GM21515 (cell line): ENCODE measurements around the gene SZT2.

Experiments used
- ATAC-seq: cut with Tn5 transposase; IDR thresholded peaks from one replicate; pipeline ENCODE4 v1.9.1; 2021; ENCODE audit not compliant: unreplicated experiment

Gene SZT2

DNA sequence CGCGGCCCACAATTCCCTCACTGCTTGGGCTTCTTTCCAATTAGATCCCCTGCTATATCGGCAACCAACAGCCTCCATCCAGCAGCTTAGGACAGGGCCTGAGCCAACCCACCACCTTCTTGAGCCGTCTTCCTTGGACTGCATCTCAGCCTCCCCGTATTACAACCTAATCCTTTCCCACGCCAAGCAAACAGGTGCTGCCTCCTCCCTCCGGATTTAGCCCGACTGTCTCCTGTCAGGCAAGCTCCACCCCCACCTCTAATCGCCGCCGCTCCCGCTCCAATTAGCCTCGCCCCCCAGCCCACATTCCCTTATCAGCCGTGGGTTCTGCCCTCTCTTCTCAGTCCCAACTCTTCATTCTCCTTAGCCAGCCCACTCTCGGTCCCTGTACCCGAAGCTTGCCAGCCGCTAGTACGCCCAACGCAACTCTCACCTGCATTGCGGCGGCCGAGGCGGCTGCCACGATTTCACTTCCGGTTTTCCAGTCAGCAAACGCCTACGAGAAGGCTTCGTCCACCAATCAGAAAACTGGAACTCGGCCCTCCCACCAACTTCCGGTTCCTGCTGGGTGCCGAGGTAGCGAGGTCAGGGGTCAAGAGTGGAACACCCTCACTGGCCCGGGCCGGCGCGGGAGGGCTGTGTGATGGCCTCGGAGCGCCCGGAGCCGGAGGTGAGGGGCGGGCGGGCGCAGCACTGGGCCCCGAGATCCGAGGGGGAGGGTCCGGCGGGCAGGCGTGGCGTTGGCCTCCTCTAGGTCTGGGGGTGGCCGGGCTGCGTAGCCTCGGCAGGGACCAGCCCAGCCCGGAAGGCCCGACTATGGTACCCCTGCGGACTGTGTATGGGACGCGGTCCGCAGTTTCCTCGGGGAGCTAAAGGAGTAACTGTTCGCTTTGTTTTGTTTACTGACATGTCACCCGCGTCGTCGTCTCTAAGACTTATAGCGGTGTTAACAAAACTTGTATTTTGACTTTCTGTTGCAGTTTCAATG lies at the start of gene SZT2, which contains the start of gene MED8:
Gene SZT2, plus strand, starts transcription at position 574 of the 988 bp plus-strand sequence. Its CDS starts 70 bp downstream, at position 644.
Gene MED8, minus strand, starts transcription at position 475 of the 988 bp plus-strand sequence. Its CDS starts 36 bp downstream, at position 439.
- peak; percentile 79 for ATAC-seq

DNA sequence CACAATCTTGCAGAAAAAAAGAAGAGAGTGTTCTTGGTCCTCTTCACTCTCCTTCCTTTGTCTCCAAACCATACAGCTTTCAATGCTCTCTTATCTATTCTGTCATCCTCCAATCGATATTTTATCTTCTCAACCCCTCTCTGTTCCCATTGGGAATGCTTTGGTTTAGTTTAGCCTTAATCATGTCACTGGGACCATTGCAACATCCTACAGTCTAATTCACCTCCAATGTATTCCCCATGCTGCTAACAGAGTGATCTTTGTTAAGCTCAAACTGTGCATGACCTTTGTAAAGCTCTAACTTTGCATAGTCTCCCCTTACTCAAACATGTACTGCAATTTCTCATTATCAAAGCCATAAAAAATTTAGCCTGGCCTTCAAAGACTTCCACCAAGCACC lies 49.1 kb upstream of the SZT2 start:
- no peak for ATAC-seq

DNA sequence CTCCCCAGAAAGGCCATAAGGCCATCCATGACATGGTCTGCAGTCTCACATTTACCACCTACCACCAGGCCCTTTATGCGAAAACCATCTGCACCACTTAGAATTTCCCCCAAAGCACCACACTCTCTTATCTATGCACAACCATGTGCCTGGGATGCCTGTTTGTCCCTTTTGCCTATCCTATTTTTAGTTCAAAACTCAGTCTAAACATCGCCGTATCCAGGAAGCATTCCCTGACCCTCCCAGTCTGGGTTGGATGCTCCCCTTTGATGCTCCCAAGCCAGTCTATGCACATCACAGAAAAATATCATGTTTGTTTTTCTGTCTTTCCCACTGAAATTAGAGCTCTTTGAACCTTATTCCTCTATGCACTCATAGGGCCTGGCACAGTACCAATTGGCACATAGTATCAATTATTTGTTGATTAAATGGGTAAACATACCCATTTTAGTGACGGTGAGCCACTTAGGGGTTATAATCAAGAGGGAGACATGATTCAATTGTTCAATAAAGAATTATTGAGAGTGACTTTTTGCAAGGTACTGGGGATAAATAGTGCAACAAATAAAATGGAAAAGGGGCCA lies 45.3 kb upstream of the SZT2 start:
- no peak for ATAC-seq

DNA sequence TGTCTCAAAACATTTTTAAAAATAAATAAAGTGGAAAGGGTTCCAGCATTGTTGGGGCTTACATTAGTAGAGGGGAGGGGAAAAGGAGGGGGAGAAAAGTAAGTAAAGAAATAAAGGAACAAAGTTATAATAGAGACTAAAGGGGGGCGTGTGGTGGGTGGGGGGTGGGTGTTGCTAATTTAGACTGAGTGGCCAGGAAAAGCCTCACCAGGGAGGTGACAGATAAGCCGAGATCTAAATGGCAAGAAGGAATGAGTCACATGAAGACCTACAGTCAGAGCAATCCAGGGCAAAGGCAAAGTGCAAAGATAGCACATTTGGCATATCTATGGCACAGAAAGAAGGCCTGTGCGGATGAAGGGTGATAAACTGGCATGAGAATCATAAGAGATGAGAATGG lies 44.6 kb upstream of the SZT2 start:
- ATAC-seq, result no peak

DNA sequence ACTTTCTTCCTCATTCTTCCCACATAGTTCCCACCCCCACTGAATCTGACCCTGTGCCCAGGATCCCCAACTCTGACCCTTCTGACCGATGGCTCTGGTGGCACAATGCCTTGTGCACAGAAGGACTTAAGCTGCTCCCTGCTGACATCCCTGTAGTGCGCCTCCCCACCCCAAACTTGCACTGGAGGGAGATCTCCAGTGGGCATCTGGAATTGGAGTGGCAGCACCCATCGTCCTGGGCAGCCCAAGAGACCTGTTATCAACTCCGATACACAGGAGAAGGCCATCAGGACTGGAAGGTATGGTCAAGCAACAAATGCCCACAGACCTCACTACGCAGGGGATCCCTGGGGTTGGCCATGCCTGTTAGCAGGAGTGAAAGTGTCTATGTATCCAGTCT lies 43.1 kb upstream of the SZT2 start:
- ATAC-seq, result no peak

DNA sequence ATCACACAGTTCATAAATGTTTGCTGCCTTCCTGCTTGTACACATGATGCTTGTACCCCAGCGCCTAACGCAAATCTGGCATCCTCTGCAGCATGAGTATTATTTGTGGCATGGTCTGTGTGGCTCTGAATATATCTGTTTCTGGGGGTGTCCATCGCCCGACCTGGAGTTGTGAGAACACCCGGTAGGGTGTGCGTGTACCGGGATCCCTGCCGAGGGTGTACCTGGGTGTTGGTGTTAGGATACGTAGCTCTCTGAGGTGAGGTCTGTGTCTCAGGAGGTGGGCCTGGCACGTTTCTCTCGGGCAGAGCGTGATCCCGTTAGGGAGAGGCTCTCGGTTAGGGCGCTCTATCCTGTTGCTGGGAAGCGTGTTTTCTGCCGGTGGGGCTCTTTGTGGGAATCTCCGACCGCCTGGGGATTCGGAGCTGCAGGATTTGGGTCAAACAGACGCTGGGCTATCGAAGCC lies 41.3 kb upstream of the SZT2 start:
- ATAC-seq, result no peak

DNA sequence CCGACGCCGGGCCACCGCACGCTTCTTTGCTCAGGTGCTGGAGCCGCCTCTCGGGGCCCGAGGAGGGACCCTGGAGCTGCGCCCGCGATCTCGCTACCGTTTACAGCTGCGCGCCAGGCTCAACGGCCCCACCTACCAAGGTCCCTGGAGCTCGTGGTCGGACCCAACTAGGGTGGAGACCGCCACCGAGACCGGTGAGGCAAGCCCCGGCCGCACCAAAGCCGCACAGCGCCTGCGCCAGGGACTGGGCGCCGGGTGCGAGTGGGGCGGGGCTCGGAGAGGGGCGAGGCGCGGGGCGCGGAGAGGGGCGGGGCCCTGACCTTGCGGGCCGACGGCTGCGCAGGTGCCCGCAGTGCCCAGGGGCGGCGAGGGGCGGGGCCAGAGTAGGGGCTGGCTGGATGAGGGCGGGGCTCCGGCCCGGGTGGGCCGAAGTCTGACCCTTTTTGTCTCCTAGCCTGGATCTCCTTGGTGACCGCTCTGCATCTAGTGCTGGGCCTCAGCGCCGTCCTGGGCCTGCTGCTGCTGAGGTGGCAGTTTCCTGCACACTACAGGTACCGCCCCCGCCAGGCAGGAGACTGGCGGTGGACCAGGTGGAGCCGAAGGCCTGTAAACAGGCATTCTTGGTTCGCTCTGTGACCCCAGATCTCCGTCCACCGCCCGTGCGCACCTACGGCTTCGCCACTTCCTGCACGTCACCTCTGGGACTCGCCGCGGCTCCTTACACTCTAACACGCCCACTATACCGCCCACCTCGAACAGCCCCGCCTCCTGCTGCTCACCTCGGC lies 40.7 kb upstream of the SZT2 start:
- ATAC-seq, result peak; percentile 60

DNA sequence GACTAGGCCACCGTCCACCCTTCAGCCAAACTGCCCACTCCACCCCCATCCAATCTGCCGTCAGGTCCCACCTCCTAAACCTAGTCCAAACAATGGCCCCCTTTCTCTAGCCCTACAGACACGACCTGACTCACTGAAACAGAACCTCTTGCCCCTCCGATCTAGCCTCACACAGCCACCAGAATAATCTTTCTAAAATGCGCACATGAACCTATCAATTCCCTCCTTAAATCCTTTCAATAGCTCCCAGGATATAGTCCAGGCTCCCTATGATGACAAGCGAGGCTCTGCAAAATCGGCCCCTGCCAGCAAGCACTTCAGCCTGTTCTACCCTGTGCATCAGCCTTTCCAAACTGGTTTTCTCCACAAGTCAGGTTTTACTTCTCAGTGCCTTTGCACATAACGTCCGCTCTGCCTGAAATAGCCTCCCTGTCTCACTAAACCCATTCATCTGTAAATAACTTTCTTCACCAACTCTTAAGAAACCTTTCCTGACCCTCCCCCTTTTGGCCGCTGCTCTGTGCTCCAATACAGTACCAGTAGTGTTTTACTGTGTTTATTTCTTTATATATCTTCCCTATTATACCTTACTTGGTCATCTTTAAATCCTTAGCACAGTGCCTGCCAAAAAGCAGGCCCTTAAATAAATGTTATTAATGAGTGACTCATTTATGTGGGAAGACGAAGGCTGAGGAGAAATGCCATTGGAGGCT lies 39.9 kb upstream of the SZT2 start:
- ATAC-seq, result no peak

DNA sequence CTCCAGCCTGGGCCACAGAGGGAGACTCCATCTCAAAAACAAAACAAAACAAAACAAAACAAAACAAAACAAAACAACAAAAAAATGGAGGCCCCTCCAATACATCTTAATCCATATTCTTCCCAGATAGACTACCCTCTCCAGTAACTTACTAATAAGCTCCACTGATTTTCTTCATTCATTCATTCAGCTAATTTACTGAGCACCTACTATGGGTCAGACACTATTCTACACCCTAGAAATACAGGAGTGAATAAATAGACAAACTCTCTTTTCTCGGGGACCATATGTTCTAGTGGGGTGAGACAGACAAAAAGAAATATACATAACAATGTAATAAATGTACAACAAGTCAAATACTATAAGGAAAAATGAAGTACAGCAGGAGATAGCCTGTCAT lies 38.7 kb upstream of the SZT2 start:
- ATAC-seq, result no peak

DNA sequence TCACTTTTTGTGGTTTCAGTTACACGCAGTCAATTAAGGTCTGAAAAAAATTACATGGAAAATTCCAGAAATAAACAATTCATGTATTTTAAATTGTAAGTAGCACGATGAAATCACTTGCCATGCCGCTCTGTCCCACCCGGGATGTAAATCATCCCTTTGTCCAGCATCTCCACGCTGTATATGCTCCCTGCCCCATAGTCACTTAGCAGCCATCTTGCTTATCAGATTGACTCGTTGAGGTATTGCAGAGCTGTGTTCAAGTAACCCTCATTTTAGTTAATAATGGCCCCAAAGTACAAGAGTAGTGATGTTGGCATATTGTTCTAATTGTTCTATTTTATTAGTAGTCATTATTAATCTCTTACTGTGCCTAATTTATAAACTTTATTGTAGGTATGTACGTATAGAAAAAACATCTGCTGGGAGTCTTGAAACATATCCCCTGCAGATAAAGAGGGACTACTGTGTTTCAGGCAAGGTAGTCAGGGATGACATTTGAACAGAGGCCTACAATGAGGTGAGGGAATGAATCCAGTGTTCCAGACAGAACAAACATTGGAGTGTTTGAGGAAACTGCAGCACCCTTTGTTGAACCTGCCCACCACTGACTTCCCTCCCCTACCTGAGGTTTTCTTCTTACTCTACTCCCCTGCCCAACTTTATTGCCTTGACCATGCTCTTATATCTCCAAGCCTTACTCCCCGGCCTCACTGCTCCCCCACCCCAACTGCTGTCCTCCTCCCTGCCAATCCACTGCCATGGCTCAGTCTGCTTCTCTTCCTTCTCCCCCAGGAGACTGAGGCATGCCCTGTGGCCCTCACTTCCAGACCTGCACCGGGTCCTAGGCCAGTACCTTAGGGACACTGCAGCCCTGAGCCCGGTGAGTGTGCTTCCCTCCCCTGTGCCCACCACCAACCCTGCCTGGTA lies 38.0 kb upstream of the SZT2 start:
- ATAC-seq, result no peak

DNA sequence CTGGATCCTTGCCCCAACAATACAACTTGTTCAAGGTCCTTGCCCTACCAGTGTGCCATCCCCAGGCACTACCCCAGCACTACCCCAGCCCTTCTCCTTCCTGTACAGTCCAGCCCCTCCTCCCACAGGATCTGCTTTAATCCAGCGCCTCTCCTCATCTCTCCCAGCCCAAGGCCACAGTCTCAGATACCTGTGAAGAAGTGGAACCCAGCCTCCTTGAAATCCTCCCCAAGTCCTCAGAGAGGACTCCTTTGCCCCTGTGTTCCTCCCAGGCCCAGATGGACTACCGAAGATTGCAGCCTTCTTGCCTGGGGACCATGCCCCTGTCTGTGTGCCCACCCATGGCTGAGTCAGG lies 37.4 kb upstream of the SZT2 start:
- ATAC-seq, result no peak

DNA sequence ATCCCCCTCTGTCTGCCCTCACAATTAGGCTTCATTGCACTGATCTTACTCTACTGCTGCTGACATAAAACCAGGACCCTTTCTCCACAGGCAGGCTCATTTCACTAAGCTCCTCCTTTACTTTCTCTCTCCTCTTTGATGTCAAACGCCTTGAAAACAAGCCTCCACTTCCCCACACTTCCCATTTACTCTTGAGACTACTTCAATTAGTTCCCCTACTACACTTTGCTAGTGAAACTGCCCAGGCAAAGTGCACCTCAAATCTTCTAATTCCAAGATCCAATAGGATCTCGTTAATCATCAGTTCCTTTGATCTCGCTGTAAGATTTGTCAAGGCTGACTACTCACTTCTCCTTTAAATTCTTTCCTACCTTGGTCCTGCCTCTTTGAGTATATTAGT lies 36.8 kb upstream of the SZT2 start:
- no peak for ATAC-seq

DNA sequence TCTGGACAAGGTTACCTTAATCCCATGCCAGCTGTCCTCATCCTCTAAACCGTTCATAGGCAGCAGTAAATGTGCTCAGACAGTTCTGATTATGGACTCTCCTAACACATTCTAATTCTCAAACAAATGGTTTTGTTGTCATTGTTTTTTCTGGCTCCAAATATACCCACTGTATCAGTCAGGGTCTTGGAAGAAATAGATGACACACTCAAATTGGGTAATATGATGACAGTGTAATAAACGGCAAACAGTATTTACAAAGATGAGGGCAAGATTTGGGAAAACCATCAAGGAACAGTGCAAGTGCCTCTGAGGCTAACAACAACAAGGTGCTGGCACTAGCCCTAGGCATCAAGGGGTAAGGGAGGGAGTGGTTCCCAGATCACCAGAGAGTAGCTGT lies 35.2 kb upstream of the SZT2 start:
- no peak for ATAC-seq

DNA sequence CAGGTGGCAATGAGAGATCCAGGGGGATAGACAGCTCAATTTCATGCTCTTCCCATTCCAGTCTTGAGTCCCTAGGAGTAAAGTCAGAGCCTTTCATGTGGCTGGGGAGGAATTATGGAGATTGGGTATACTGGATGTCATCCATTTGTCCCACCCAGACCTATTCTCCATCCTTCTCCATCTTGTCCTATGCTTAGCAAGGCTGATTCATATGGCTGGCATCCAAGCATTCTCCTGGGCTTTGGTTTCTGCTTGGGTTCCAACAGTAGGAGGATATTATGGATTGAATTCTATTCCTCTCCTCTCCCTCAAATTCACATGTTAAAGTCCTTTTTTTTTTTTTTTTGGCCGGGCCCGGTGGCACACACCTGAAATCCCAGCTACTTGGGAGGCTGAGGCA lies 34.8 kb upstream of the SZT2 start:
- no peak for ATAC-seq

DNA sequence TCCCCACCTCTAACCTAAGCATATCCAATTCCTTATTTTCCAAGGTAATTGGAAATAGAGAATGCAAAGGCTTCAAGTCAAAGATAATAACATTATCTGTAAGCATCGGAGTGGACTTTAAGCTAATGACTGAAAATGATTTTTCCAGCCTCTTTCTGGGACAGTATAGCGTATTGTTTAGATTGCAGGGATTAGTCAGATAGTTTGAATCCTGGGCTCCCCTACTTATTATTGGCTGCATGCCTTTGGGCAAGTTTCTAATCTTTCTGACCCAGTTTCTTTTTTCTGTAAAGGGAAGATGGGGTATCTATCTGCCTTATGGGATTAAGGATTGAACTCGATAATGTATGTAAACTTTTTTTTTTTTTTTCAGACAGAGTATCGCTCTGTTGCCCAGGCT lies 32.4 kb upstream of the SZT2 start:
- no peak for ATAC-seq

DNA sequence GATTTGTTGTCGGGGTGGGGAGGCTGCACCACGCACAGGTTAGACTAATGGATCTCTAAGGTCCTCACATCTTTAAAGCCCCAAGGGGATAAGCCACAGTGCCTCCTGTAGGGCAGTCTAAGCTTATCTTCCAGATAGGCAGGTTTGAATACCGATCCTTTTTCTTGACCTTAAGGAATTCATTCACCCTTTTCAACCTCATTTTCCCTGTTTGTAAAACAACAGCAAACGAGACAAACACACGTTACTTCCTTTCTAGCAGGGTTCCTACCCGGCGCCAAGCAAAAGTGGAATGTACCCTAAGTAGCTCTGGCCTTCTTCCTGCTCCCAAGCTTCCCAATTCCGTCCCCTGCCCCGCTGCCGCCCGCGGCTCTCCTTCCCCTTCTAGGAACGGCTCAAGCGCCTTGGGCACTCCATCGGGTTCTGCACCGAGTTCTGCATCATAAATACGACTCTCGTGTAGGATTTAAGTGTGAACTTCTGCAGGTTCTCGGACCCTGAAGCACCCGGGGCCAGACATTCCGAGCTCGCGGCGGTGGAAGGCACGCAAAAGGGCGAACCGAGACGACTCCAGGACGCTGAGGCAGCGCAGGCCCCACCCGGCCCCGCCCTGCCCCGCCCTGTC lies 31.5 kb upstream of the SZT2 start:
- no peak for ATAC-seq

DNA sequence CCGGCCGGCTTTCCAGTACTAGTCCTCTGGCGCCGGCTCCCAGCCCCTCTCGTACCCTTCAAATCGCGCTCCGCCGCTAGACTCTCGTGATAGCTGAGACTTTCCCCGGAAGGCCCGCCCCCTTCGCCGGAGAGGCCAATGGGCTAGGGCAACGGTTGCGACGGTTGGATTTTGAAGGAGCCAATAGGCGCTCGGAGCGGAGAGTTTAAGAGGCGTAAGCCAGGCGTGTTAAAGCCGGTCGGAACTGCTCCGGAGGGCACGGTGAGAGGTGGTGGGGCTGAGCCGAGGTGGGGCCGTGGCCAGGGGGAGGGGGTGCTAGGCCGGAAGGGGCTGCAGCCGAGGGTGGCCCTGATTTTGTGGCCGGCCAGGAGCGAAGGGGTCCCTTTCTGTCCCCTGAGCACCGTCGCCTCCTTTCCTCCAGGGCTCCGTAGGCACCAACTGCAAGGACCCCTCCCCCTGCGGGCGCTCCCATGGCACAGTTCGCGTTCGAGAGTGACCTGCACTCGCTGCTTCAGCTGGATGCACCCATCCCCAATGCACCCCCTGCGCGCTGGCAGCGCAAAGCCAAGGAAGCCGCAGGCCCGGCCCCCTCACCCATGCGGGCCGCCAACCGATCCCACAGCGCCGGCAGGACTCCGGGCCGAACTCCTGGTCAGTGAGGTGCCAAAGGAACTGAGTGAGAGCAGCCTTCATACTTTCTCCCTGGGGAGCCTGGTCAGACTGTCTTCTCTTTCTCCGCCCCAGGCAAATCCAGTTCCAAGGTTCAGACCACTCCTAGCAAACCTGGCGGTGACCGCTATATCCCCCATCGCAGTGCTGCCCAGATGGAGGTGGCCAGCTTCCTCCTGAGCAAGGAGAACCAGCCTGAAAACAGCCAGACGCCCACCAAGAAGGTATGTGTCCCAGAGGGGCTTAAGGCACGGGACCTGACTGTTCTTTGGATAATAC lies 30.7 kb upstream of the SZT2 start, which contains the start of gene CDC20:
Gene CDC20, plus strand, starts transcription at position 236 of the 948 bp plus-strand sequence. Its CDS starts 235 bp downstream, at position 471.
- peak; percentile 94 for ATAC-seq

DNA sequence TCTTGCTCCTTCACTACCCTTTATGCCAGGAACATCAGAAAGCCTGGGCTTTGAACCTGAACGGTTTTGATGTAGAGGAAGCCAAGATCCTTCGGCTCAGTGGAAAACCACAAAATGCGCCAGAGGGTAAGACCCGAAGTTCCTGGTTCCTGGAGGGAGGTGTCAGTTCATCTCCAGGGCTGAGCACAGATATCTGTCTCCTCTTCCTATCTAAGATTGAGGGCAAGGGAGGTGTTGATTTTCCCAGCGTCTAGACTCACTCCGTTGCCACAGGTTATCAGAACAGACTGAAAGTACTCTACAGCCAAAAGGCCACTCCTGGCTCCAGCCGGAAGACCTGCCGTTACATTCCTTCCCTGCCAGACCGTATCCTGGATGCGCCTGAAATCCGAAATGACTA lies 30.0 kb upstream of the SZT2 start:
- no peak for ATAC-seq
